A673 (cell line): ENCODE results near the gene NKX2-4.

Experiments
- CTCF ChIP-seq: fragments of 300-800, 200-600 bp; sonication (generic); conservative IDR thresholded peaks from 2 replicates; pipeline ENCODE4 v1.5.1; 2017; ENCODE audit warnings: low read depth, mild to moderate bottlenecking, antibody characterized with exemption, low read length, moderate library complexity, mixed read lengths
- EZH2 ChIP-seq: fragments of 200-600 bp; sonication (generic); IDR thresholded peaks from 2 replicates; pipeline ENCODE4 v1.6.1; 2017; ENCODE audit warnings: borderline replicate concordance, low read depth, mild to moderate bottlenecking, mixed read lengths, antibody characterized with exemption, low read length; ENCODE audit not compliant: poor library complexity, severe bottlenecking

- TF ChIP-seq CTCF (no peak), EZH2 (no peak)
These were observed 44.6 kb downstream of the NKX2-4 start for GRCh38 chr20:21352703-21353102.
